ENCODE measurements around the gene GATD1. TPM values are rescaled to one million over a fixed set of nuclear protein-coding genes. Genes with fewer than 3 reads are reported as not detected.

GATD1 gene
- total RNA-seq, 4 donors from 2014 or later, result 28.9 to 33.8 (median 31.2) TPM

GRCh38 chr11:815675-816432 is 38.6 kb upstream of the GATD1 start:
- peaks cover 0 to 37% of the 10 kb centered on the region in 2 donors for H3K36me3 ChIP-seq
- WGBS, 2 donors (ENCODE audit: low coverage in 1 of 2), result 79 to 88% methylated on average over 1 to 3 of the region's 11 CpGs
- H3K9me3 ChIP-seq, result no peaks in the 10 kb centered on the region
- no peak overlapping the region for H3K27ac ChIP-seq
- no peaks in the 10 kb centered on the region for H3K27me3 ChIP-seq
- H3K4me3 ChIP-seq, result no peak overlapping the region
- no peak for ATAC-seq
- H3K4me1 ChIP-seq, result peaks cover 0 to 35% (median 17%) of the 10 kb centered on the region in 3 donors
- TF ChIP-seq, protein P1, sequence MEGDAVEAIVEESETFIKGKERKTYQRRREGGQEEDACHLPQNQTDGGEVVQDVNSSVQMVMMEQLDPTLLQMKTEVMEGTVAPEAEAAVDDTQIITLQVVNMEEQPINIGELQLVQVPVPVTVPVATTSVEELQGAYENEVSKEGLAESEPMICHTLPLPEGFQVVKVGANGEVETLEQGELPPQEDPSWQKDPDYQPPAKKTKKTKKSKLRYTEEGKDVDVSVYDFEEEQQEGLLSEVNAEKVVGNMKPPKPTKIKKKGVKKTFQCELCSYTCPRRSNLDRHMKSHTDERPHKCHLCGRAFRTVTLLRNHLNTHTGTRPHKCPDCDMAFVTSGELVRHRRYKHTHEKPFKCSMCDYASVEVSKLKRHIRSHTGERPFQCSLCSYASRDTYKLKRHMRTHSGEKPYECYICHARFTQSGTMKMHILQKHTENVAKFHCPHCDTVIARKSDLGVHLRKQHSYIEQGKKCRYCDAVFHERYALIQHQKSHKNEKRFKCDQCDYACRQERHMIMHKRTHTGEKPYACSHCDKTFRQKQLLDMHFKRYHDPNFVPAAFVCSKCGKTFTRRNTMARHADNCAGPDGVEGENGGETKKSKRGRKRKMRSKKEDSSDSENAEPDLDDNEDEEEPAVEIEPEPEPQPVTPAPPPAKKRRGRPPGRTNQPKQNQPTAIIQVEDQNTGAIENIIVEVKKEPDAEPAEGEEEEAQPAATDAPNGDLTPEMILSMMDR (IDR thresholded peaks at IDR 0.05), result no peak
- TF ChIP-seq EP300 (IDR thresholded peaks at IDR 0.05) (no peak), POLR2AphosphoS5 (IDR thresholded peaks at IDR 0.05) (no peak), POLR2A (IDR thresholded peaks at IDR 0.05) (no peak)

DNA sequence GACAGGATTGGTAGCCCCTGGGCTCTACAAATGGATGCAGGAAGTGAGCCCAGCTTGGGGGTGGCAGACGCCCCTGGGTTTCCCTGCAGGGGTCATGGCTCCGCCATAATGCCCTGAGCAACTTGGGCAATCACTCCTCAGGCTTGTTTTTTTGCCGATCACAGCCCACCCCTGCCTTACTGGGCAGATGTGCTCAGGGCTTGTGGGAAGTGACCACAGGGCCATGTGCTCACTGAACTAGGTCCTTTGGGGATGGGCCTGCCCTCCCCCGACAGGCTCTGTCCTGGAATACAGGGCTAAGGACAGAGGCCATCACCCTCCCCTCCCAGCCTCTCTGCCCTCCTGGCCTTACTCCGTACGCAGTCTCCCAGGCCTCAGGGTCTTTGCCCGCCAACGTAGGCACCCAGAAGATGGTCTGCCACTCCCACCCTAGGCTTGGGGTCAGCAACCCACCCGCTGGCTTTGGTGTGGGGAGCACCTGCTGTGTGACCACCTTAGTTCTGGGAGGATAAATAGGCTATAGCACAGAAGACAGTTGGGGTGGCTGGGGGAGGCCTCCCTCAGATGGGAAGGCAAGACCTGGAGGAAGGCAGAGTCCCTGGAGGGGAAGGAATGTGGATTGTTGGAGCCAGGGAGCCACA is 36.3 kb upstream of the GATD1 start:
- TF ChIP-seq, protein P1 (IDR thresholded peaks at IDR 0.05), result no peak
- TF ChIP-seq POLR2A (IDR thresholded peaks at IDR 0.05), result no peak
- TF ChIP-seq EP300 (IDR thresholded peaks at IDR 0.05), result no peak
- no peak for TF ChIP-seq POLR2AphosphoS5 (IDR thresholded peaks at IDR 0.05)
- peaks cover 0 to 34% (median 17%) of the 10 kb centered on the region in 3 donors for H3K4me1 ChIP-seq
- WGBS, 2 donors (ENCODE audit: low coverage in 1 of 2), result 79% methylated on average over 2 of the region's 9 CpGs; no CpG with 5 or more reads in 1 of the 2 donors

DNA sequence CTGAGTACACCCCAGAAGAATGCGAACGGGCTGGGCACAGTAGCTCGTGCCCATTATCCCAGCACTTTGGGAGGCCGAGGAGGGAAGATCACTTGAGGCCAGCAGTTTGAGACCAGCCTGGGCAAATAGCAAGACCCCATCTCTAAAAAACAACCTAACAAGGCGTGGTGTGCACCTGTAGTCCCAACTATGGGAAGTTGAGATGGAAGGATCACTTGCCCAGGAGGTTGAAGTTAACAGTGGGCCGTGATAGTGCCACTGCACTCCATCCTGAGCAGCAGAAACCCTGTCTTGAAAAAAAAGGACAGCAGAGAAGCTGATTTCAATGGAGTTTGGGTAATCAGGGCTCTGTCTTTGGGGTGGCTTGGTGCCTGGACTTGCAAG is 35.8 kb upstream of the GATD1 start:
- no peaks in the 10 kb centered on the region for H3K27me3 ChIP-seq
- 83% methylated on average over 1 of the region's 6 CpGs for WGBS, 2 donors (ENCODE audit: low coverage in 1 of 2)
- ATAC-seq, result no peak
- H3K4me3 ChIP-seq, result no peak overlapping the region
- TF ChIP-seq, protein P1 (IDR thresholded peaks at IDR 0.05), result no peak
- TF ChIP-seq POLR2AphosphoS5 (IDR thresholded peaks at IDR 0.05) (no peak), EP300 (IDR thresholded peaks at IDR 0.05) (no peak), POLR2A (IDR thresholded peaks at IDR 0.05) (no peak)
- H3K4me1 ChIP-seq, result peaks cover 0 to 35% (median 22%) of the 10 kb centered on the region in 3 donors
- H3K27ac ChIP-seq, result no peak overlapping the region
- no peaks in the 10 kb centered on the region for H3K9me3 ChIP-seq
- peaks cover 0 to 37% of the 10 kb centered on the region in 2 donors for H3K36me3 ChIP-seq

More for the DNA sequence above, 36.3 kb upstream of the GATD1 start:
- no peaks in the 10 kb centered on the region for H3K27me3 ChIP-seq
- no peak overlapping the region for H3K4me3 ChIP-seq
- ATAC-seq, result no peak
- peaks cover 0 to 37% of the 10 kb centered on the region in 2 donors for H3K36me3 ChIP-seq
- no peak overlapping the region for H3K27ac ChIP-seq
- H3K9me3 ChIP-seq, result no peaks in the 10 kb centered on the region

DNA sequence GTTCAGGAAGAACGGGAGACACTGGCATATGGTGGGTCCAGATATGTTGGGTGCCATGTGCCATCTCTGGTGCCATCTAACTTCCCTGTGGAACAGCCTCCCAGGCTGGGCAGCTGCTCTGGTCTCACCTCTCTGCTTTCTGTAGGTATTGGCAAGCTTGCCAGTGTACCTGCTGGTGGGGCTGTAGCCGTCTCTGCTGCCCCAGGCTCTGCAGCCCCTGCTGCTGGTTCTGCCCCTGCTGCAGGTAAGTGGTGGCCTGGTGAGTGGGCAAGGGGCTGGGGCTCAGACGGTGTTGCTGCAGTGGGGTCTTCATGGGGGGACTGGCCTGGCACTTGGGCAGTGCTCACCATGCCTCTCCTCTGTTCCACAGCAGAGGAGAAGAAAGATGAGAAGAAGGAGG is 35.1 kb upstream of the GATD1 start:
- WGBS, 2 donors (ENCODE audit: low coverage in 1 of 2), result 83% methylated on average over 1 of the region's 3 CpGs; no CpG with 5 or more reads in 1 of the 2 donors
- H3K36me3 ChIP-seq, result peaks cover 0 to 37% of the 10 kb centered on the region in 2 donors
- no peaks in the 10 kb centered on the region for H3K9me3 ChIP-seq
- peaks cover 0 to 42% (median 23%) of the 10 kb centered on the region in 3 donors for H3K4me1 ChIP-seq
- H3K27ac ChIP-seq, result no peak overlapping the region
- no peak for ATAC-seq
- H3K4me3 ChIP-seq, result no peak overlapping the region
- TF ChIP-seq POLR2AphosphoS5 (IDR thresholded peaks at IDR 0.05), result no peak
- TF ChIP-seq, protein P1 (IDR thresholded peaks at IDR 0.05), result no peak
- no peak for TF ChIP-seq EP300 (IDR thresholded peaks at IDR 0.05)
- TF ChIP-seq POLR2A (IDR thresholded peaks at IDR 0.05), result no peak
- no peaks in the 10 kb centered on the region for H3K27me3 ChIP-seq
